A549 (cell line): Measurements from ENCODE around the gene MSGN1. TPM values are rescaled to one million over a fixed set of nuclear protein-coding genes. Genes with fewer than 3 reads are reported as not detected.
A peak's percentile ranks its signal among the peaks of the same experiment; 100 is the strongest.

Experiments used
- ATAC-seq, 2 experiments: fragments of 200-7000 bp in 1 of 2; fragments of >200 bp in 1 of 2; cut with Nextera tagmentation in 1 of 2; cut with Tn5 transposase in 1 of 2; 3 replicates each; pipeline versions ENCODE4 v1.8.0 to v1.9.1; 2018 to 2020; ENCODE audit warnings: mild to moderate bottlenecking in 1 of 2, moderate library complexity in 1 of 2
- CTCF ChIA-PET: fragments of 300-600 bp; sonication (Branson Sonifier 250); formaldehyde crosslinking; extraction: SDS; loops from one replicate; lab custom pipeline; 2021; ENCODE audit warnings: antibody characterized with exemption, inconsistent platforms; lab: Yijun Ruan, JAX
- POLR2A ChIA-PET: fragments of 350-600 bp; formaldehyde crosslinking; extraction: SDS; loops from one replicate; lab custom pipeline; 2021; ENCODE audit warnings: antibody characterized with exemption, inconsistent platforms; lab: Yijun Ruan, JAX
- DNase-seq, 2 experiments: peaks; one replicate each; pipeline versions ENCODE4 v3.0.0 to v3.0.0-alpha.2; 2011 to 2016; ENCODE audit warnings: low read depth in 1 of 2, low spot score in 1 of 2
- FAIRE-seq: peaks from 2 replicates; lab custom pipeline; 2011; peaks lifted over from hg19 to GRCh38; lab: Jason Lieb, UNC
- H3K27ac ChIP-seq, 2 experiments: fragments of >200 bp; sonication (Bioruptor Twin); formaldehyde crosslinking; 3 replicates each; pipeline ENCODE4 v1.5.1; 2016 to 2017
- H3K4me1 ChIP-seq: fragments of >200 bp; sonication (Bioruptor Twin); formaldehyde crosslinking; 3 replicates; pipeline ENCODE4 v1.6.1; 2016
- H3K4me2 ChIP-seq: fragments of >200 bp; sonication (Bioruptor Twin); formaldehyde crosslinking; 3 replicates; pipeline ENCODE4 v1.6.1; 2016
- H3K4me3 ChIP-seq: fragments of >200 bp; sonication (Bioruptor Twin); formaldehyde crosslinking; 3 replicates; pipeline ENCODE4 v1.5.1; 2016
- H3K9me3 ChIP-seq: fragments of >200 bp; sonication (Bioruptor Twin); formaldehyde crosslinking; 3 replicates; pipeline ENCODE4 v1.6.1; 2016
- CBX8 ChIP-seq: fragments of 200-600 bp; sonication (generic); IDR thresholded peaks from 2 replicates; pipeline ENCODE4 v1.6.1; 2016
- CEBPB ChIP-seq, 2 experiments: fragments of >200 bp in 1 of 2; sonication (Bioruptor Twin) in 1 of 2; formaldehyde crosslinking in 1 of 2; IDR thresholded peaks; 2 replicates each; pipeline ENCODE4 v1.6.1; 2012 to 2016
- EP300 ChIP-seq, 2 experiments: fragments of >200 bp; sonication (Bioruptor Twin); formaldehyde crosslinking; IDR thresholded peaks; 2 replicates in 1 of 2; 3 replicates in 1 of 2; pipeline ENCODE4 v1.6.1; 2016 to 2017
- FOSB ChIP-seq: fragments of 250-450 bp; sonication (Bioruptor Pico); IDR thresholded peaks from 2 replicates; pipeline ENCODE4 v1.5.0; 2020; ENCODE audit warnings: mild to moderate bottlenecking, moderate library complexity
- HOXB13 ChIP-seq: fragments of 250-450 bp; sonication (Bioruptor Pico); IDR thresholded peaks from 2 replicates; pipeline ENCODE4 v1.5.0; 2020; ENCODE audit warnings: low read depth, mild to moderate bottlenecking, moderate library complexity
- POLR2AphosphoS2 ChIP-seq: conservative IDR thresholded peaks from 2 replicates; pipeline ENCODE4 v1.6.1; 2012; ENCODE audit warnings: low read length, improper control_type of control experiment, inconsistent platforms
- SMC3 ChIP-seq: fragments of >200 bp; sonication (Bioruptor Twin); formaldehyde crosslinking; IDR thresholded peaks from 3 replicates; pipeline ENCODE4 v1.6.1; 2018; ENCODE audit warnings: inconsistent platforms
- WGBS: methylation state at CpG from one replicate; pipeline ENCODE4 v1.1.6; 2017; ENCODE audit errors: missing lambda C conversion rate; 5-methylcytosine and 5-hydroxymethylcytosine counted together
- polyA minus RNA-seq: library from RNA; depleted of rRNA, polyadenylated mRNA; stranded (reverse); fragments of >200 nt; gene quantifications from 2 replicates; pipeline ENCODE4 v1.2.3, GENCODE V29; 2011; rRNA and poly(A)+ RNA removed
- polyA plus RNA-seq, 4 experiments: library from polyadenylated mRNA; depleted of rRNA in 3 of 4; stranded (reverse); fragments of >200 nt; fragmentation: RNase III in 1 of 4; extraction: RNeasy Plus Mini Kit Qiagen cat#74134 plus additional on column Dnase treatment in 1 of 4; gene quantifications; 2 replicates in 3 of 4; 3 replicates in 1 of 4; pipeline ENCODE4 v1.2.3, GENCODE V29; 2011 to 2017
- TF ChIP-seq, protein P1 (sequence below): fragments of 250-450 bp; sonication (Bioruptor Pico); IDR thresholded peaks from 2 replicates; pipeline ENCODE4 v1.5.0; 2020; ENCODE audit warnings: low read depth, mild to moderate bottlenecking, moderate library complexity
- TF ChIP-seq, protein P2 (sequence below): fragments of >200 bp; sonication (Bioruptor Twin); formaldehyde crosslinking; IDR thresholded peaks from 3 replicates; pipeline ENCODE4 v1.5.1; 2016
- TF ChIP-seq, protein P3 (sequence below): fragments of >200 bp; sonication (Bioruptor Twin); formaldehyde crosslinking; IDR thresholded peaks from 3 replicates; pipeline ENCODE4 v1.6.1; 2016

Gene MSGN1, protein sequence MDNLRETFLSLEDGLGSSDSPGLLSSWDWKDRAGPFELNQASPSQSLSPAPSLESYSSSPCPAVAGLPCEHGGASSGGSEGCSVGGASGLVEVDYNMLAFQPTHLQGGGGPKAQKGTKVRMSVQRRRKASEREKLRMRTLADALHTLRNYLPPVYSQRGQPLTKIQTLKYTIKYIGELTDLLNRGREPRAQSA
- polyA plus RNA-seq (2011; rRNA removed) (not detected in 2 replicates), polyA plus RNA-seq (2017; fragmentation: RNase III; extraction: RNeasy Plus Mini Kit Qiagen cat#74134 plus additional on column Dnase treatment) (not detected in 3 replicates), polyA minus RNA-seq (not detected in 2 replicates)
- polyA plus RNA-seq (2012; cell fraction: cytosol; rRNA removed), result not detected in 2 replicates
- not detected in 2 replicates for polyA plus RNA-seq (2012; cell fraction: nucleus; rRNA removed)

DNA sequence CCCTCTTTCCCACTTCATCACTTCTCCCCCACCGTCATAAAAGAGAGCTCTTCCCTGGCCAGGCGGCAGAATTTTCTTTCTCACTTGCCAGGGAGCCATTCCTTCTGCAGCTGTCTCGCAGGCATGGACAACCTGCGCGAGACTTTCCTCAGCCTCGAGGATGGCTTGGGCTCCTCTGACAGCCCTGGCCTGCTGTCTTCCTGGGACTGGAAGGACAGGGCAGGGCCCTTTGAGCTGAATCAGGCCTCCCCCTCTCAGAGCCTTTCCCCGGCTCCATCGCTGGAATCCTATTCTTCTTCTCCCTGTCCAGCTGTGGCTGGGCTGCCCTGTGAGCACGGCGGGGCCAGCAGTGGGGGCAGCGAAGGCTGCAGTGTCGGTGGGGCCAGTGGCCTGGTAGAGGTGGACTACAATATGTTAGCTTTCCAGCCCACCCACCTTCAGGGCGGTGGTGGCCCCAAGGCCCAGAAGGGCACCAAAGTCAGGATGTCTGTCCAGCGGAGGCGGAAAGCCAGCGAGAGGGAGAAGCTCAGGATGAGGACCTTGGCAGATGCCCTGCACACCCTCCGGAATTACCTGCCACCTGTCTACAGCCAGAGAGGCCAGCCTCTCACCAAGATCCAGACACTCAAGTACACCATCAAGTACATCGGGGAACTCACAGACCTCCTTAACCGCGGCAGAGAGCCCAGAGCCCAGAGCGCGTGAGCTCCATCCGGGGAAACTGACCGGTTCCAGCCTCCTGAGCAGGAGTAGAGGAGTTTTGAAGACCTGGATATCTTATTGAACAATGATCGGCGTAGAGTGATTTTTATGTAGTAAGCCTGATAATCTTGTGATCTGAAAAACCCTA is at the start of gene MSGN1:
TSS of gene MSGN1 (plus strand) at position 65 of the 850 bp plus-strand sequence. CDS start at position 124, 59 bp downstream.
- FAIRE-seq, result no peak
- H3K9me3 ChIP-seq, result no peaks in the 10 kb centered on the region
- no peak within 1 kb of the TSS for H3K4me3 ChIP-seq
- CTCF ChIA-PET, result interaction anchor here (0.6 to 6.6 kb wide), 5 partner anchors 9 to 1160 kb away, joined by 3 to 34 read pairs (median 3); no protein-coding TSS in a partner anchor
- H3K4me1 ChIP-seq, result no peaks in the 10 kb centered on the region
- DNase-seq, result no peak
- no peak for TF ChIP-seq HOXB13 (CRISPR knock-in tag)
- TF ChIP-seq CBX8, result no peak
- TF ChIP-seq POLR2AphosphoS2, result no peak
- TF ChIP-seq, protein P1, sequence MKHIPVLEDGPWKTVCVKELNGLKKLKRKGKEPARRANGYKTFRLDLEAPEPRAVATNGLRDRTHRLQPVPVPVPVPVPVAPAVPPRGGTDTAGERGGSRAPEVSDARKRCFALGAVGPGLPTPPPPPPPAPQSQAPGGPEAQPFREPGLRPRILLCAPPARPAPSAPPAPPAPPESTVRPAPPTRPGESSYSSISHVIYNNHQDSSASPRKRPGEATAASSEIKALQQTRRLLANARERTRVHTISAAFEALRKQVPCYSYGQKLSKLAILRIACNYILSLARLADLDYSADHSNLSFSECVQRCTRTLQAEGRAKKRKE (CRISPR knock-in tag), result no peak
- POLR2A ChIA-PET, result no interaction called here
- peak; percentile 34 to 37; a peak in 3 of 6 replicates for ATAC-seq
- H3K4me2 ChIP-seq, result no peak within 1 kb of the TSS
- WGBS, result 87% methylated on average over 26 of the region's 26 CpGs
- no peak within 1 kb of the TSS for H3K27ac ChIP-seq

DNA sequence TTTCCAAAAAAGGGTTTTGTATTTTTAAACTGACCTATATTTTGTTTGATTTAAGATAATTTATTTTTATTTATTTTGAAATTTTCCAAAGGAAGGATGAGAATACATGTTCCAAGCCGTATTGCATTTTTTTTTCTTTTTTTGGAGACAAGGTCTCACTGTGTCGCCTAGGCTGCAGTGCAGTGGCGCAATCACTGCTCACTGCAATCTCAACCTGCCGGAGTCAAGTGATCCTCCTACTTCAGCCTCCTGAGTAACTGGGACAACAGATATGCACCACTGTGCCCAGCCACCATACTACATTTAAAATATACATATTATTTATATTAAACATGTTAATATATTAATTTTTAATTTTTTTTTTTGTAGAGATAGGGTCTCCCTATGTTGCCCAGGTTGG is 47.4 kb upstream of the MSGN1 start:
- Histone ChIP-seq H3K4me1 (peaks cover 13% of the 10 kb centered on the region), H3K4me3 (no peak overlapping the region), H3K4me2 (no peak overlapping the region), H3K27ac (no peak overlapping the region), H3K9me3 (no peaks in the 10 kb centered on the region)
- ATAC-seq (no peak), DNase-seq (no peak), FAIRE-seq (no peak)
- CTCF ChIA-PET, result interaction anchor here (1.7 kb wide), 1 partner anchor 11 kb away, joined by 5 read pairs; no protein-coding TSS in a partner anchor
- WGBS, result 95% methylated on average over 4 of the region's 4 CpGs
- POLR2A ChIA-PET, result no interaction called here
- TF ChIP-seq CEBPB (IDR thresholded peaks at IDR 0.05) (0 out of 4 replicates have a peak, but pooled peaks of 1 of the 2 experiments have one; percentile 23), EP300 (IDR thresholded peaks at IDR 0.05) (no peak)

DNA sequence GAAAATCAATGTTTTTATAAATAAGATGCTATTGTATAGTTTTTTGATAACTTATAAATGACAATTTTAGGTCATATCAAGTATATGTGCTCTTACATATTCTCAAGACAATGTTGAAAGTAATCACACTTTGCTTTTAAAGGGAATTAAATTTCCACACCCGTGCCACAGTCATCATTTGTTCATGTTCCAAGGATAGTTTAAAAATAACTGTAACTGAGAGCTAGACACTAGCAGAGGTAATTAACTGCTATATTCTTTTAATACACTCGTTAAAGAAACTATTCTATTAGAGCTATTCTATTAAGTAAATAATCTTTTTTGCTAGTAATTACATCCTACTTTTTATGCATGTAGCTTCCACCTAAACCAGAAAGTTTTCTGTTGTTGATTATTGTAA is 44.3 kb upstream of the MSGN1 start:
- no peak for DNase-seq
- Histone ChIP-seq H3K4me1 (no peaks in the 10 kb centered on the region), H3K27ac (no peak overlapping the region), H3K4me2 (no peak overlapping the region), H3K9me3 (no peaks in the 10 kb centered on the region)
- WGBS, result 89% methylated on average over 2 of the region's 2 CpGs
- no peak for ATAC-seq
- POLR2A ChIA-PET, result no interaction called here
- no peak for TF ChIP-seq SMC3
- TF ChIP-seq, protein P2, sequence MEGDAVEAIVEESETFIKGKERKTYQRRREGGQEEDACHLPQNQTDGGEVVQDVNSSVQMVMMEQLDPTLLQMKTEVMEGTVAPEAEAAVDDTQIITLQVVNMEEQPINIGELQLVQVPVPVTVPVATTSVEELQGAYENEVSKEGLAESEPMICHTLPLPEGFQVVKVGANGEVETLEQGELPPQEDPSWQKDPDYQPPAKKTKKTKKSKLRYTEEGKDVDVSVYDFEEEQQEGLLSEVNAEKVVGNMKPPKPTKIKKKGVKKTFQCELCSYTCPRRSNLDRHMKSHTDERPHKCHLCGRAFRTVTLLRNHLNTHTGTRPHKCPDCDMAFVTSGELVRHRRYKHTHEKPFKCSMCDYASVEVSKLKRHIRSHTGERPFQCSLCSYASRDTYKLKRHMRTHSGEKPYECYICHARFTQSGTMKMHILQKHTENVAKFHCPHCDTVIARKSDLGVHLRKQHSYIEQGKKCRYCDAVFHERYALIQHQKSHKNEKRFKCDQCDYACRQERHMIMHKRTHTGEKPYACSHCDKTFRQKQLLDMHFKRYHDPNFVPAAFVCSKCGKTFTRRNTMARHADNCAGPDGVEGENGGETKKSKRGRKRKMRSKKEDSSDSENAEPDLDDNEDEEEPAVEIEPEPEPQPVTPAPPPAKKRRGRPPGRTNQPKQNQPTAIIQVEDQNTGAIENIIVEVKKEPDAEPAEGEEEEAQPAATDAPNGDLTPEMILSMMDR, result no peak
- TF ChIP-seq, protein P3, sequence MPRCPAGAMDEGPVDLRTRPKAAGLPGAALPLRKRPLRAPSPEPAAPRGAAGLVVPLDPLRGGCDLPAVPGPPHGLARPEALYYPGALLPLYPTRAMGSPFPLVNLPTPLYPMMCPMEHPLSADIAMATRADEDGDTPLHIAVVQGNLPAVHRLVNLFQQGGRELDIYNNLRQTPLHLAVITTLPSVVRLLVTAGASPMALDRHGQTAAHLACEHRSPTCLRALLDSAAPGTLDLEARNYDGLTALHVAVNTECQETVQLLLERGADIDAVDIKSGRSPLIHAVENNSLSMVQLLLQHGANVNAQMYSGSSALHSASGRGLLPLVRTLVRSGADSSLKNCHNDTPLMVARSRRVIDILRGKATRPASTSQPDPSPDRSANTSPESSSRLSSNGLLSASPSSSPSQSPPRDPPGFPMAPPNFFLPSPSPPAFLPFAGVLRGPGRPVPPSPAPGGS, result no peak
- TF ChIP-seq, all 56 proteins: peak for 0
- no peak overlapping the region for H3K4me3 ChIP-seq
- FAIRE-seq, result no peak
- CTCF ChIA-PET, result interaction anchor here (1.0 kb wide), 1 partner anchor 18 kb away, joined by 3 read pairs; no protein-coding TSS in a partner anchor

DNA sequence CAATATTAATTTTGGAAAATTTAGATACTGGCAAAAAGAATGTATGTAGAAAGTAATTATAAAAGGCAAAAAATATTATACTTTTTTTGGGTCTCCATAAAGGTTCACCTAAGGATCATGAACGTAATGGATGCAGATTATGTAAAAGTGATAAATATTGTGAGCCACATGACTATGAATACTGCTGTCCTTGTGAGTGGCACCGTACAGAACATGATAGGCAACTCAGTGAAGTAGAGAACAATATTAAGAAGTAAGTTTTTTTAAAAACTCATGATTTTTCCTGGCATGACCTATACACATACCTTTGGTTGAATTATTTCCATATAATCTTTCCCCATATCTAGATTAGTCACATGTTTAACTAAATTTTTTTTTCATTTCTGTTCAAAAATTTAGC is 43.7 kb upstream of the MSGN1 start:
- DNase-seq, result no peak
- ChIA-PET CTCF (interaction anchor here (1.0 kb wide), 2 partner anchors 13 to 17 kb away, joined by 3 read pairs; no protein-coding TSS in a partner anchor), POLR2A (no interaction called here)
- no peak overlapping the region for H3K4me3 ChIP-seq
- no peak for TF ChIP-seq FOSB (CRISPR knock-in tag)
- no peaks in the 10 kb centered on the region for H3K4me1 ChIP-seq
- H3K27ac ChIP-seq, result no peak overlapping the region
- 91% methylated on average over 2 of the region's 2 CpGs for WGBS
- no peak overlapping the region for H3K4me2 ChIP-seq
- ATAC-seq, result no peak
- FAIRE-seq, result no peak
- no peaks in the 10 kb centered on the region for H3K9me3 ChIP-seq
